ENCODE data around the gene PARD3B.

The PARD3B gene

DNA sequence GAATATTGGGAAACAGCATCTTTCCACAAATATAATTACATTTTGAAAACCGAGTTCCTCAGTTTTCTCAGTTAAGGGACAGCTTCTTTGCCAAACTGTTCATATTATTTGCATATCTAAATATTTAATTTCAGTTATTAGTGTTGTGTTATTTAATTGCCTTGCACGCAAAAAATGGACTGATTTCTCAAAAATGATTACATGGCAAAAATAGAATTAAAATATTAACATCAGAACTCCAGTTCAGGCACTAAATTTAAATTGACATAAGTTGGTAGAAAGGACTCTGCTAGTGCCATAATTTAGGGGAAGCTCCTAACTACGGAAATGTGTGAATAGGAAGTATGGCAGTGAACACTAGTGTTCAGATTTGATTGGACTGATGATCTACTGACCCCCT lies 209.6 kb downstream of the PARD3B start:
- no peak for DNase-seq (ENCODE audit: low read depth)

DNA sequence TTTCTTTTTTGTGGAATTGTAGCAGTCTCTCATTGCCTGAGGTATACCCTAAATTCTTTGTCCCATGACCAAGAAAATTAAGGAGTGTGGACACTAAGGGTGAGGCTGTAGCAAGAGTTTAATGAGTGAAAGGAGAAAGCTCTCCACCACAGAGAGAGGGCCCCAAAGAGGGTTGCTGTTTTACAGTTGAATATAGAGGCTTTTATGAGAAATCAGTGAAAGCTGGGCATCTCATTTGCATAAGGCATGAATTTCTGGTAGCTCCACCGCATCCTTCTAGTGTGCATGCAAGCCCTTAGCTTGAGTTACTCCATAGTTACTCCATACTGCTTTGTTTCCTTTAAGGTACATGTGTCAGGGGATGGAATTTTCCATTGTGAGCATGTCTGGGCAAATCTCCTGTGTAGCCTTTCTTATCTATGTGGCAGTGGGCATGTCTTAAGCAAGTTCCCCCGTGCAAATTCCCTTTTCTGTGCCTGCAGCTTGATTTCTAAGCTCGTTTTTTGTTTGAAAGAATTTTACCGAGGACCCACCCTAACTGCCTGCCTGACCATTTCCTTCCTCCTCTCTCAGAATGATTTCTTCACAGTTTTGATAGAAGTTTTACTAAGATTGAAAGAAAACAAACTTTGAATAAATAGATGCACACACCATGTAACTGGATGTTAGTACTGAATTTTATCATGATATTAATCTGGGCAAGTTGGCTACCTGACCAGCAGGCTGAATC lies 218.9 kb downstream of the PARD3B start:
- DNase-seq (ENCODE audit: low read depth), result no peak

DNA sequence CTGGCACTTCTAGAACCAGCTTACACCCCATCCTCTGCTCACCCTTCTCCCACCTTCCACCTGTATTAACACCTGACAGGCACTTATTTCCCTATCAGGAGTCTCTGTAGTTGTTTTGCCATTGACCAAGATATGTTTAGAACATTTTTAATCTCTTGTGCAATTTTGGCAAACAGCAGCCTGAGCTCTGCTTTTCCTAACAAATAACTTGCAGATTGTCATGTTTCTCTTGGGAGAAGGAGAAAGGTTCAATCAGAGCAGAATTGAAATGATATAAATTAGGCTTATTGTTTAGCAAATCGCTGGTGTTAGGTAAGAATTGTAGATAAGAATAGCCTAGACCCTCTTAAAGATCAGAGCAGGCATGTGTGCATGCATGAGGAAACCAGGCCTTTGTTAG lies 225.5 kb downstream of the PARD3B start:
- DNase-seq (ENCODE audit: low read depth), result no peak

DNA sequence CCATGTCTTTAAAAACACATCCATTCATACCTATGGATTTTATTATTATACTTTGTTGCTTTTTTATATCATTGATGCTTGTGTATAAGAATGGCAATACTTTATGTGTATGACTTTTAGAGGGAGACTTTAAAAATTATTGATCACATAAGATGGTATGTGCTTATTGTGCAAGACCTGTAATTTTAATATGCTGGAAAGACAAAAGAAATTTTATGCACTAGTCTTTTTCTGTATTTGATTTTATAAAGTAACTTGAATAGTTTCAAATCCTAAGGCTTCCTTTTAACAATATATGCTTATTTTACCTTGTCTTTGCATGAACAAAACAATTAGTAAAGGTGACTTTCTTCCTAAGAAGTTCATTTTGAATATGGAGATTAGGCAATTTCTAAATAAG lies 226.4 kb downstream of the PARD3B start:
- no peak for DNase-seq (ENCODE audit: low read depth)

DNA sequence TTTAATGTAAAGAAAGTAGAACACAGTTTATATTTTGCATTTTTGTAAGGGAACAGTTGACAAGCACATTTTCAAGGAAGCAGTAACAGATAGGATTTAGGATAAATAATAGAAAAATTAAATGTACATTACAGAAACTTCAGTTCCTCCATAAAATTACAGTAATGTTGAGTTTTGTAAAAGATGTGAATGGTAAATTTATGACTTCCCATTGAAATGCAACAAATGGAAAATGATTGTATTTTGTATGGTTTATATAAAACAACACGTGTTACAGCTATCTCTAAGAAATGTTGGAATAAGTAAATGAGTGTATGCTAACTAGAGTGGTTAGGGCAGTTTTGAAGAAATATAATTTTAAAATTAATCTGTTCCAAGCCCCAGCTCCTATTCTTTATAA lies 227.3 kb downstream of the PARD3B start:
- DNase-seq (ENCODE audit: low read depth), result no peak

DNA sequence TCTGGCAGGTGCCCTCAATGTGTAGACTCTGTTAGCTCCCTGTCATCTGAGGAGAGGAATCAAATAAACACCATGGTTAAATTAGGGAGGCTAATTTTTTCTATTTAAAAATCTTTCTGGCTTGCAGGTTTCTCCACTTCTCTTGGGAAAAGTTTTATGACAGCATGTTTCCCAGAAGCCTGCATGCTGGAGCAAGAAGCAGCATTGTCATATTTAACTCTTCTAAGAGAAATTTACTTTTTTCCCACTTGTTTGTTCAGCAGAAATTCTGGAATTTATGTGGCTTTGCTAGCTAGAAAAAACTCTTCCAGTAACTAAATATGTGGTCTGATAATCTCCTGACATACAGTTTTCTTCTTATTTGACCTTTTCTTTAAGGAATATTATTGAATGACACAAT lies 230.5 kb downstream of the PARD3B start:
- DNase-seq (ENCODE audit: low read depth), result no peak

DNA sequence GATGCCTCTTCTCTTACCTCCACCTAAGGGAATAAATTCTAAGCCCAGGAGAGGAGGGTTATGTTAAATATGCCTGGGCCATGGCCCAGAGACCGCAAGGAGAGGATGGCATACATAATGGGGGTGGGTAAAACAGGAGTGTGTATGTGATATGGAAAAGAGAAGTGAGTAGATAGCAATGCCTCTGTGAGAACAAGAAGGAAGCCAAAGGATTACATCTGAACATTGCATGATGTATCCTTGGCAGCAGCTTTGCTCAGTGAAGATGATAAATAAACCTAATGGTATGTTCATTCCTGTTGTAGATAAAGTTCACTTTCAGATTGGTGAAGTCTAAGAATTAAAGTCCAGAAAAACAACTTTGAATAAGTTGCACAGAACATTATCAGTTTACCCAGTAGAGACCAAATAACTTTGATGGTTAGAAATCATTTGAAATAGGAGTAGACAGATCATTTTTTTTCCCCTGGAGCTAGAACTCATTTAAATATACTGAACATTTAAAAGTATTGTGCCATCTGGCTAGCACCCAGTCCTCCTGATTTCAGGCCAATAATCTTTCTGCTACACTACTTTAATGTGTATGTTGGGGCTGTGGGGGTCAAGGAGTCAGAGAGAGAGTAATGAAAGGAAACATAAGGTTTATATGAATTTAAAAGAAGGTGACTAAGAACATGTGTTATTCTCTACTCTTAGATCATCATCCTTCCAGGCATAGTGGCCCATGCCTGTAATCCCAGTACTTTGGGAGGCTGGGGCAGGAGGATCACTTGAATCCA lies 231.7 kb downstream of the PARD3B start:
- no peak for DNase-seq (ENCODE audit: low read depth)

DNA sequence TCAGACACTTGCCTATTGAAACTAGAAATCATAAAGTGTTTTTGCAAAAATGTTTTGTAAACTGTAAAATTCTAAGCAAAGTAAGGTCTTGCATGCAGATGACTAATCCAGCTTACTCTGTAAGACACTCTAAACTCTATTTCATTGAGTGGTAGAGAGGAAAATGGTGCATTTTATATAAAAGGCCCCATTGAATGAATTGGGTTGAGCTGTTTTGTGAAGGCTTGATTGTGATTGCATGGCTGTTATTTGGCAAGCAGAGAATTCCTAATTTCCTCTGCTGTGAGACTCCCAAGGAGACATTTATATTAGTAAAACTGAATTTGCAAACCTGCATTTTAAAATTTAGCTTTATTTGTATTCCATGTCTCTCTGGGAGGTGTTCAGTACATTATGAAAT lies 234.5 kb downstream of the PARD3B start:
- no peak for DNase-seq (ENCODE audit: low read depth)

DNA sequence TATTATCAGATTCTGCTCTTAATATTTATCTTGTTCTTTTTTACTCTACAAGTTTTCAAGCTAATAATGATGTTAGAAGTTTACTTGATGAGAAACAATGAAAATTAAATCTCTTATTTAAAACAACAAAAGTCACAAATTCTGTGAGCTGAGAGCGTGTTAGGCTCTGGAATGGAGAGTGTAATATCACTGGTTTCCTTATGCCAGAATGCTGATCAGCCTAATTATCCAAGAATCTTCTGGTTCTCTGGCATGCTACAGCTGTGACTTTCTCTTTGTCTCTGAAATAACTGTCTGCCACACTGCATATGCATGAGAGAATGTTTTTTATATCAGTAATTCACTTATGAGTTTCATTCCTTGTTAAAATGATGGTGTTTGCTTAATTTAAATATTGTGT lies 236.7 kb downstream of the PARD3B start:
- no peak for DNase-seq (ENCODE audit: low read depth)

DNA sequence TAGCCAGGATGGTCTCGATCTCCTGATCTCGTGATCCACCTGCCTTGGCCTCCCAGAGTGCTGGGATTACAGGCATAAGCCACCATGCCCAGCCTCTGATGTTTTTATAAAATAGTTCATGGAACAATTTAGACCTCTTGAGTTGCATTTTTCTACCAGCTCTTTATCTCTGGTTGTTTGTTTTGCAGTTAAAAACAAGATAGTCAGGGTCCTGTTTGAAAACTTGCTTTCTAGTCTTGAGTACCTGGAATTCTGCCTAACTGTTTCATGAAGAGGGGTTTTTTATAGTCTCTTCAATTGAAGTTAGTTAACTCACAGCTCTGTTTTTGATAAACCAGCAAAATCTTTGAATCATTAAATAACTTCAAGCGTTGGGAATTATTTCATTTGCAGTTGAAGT lies 244.8 kb downstream of the PARD3B start:
- DNase-seq (ENCODE audit: low read depth), result no peak

DNA sequence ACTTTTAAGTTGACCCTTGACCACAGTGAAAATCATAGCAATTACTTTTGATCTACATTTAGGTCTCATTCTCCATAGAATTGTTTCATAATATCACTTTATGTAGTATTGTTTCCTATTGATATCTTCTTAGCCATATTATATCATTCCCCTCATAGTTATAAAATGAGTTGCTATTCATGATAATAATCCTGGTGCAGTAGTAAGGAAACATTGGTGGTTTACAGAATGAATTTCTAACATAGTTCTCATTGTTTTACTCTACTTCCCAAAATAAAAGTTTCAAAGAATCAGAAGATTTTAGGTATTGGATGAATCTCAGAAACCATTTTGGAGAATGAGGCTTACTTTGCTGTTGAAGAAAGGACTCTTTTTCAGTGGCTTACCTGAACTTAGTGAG lies 246.0 kb downstream of the PARD3B start:
- DNase-seq (ENCODE audit: low read depth), result no peak

DNA sequence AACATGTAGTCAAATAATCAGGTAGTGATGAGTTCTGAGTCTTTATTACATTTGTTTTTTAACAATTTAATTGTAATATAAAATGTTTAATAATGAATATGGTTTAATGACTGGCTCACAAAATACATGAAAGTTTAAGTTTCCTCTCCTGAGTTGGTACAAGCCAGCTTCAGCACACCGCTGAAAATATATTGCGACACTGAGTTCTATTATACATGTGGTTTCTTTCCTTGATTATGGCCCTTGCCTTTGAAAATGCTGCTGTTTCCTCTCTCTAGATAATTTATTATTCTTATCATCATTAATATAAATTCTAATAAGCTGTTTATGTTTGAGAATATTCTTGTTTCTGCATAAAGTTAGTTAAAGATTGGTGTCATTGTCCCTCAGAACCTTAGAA lies 249.3 kb downstream of the PARD3B start:
- DNase-seq (ENCODE audit: low read depth), result no peak

DNA sequence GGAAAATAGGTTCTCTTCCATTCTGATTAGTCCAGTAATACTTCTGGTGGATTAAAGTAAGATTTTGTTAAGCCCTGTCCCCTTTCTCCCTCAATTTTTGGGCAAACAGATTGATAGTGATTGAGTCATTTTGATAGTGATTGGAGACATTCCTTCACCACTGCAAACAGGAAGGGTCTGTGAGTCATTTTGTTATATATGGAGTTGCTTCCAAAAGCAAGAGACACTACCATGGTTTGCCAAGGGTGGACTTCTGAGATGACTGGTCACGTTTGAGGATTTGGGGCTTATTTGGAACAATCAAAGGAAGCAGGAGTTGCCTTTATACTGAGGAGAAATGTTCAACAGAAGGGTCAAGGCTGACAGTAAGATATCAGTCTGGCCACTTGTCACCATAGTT lies 249.9 kb downstream of the PARD3B start:
- no peak for DNase-seq (ENCODE audit: low read depth)

DNA sequence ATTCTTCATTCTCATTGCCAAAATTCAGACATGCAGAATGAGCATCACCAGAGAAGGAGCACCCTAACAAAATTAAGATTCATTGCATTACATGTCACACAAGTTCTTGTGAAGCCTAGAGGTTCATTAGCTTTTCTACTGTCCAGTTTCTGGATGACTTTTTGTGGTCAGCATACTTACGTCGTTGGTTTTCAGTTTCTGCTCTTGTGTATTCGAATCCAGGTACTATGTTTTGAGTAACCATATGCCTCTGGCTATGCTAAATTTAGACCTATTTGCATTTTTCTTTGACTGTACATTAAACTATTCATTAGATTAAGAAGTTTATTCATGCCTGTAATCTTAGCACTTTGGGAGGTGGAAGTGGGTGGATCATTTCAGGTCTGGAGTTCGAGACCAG lies 251.3 kb downstream of the PARD3B start:
- no peak for DNase-seq (ENCODE audit: low read depth)

DNA sequence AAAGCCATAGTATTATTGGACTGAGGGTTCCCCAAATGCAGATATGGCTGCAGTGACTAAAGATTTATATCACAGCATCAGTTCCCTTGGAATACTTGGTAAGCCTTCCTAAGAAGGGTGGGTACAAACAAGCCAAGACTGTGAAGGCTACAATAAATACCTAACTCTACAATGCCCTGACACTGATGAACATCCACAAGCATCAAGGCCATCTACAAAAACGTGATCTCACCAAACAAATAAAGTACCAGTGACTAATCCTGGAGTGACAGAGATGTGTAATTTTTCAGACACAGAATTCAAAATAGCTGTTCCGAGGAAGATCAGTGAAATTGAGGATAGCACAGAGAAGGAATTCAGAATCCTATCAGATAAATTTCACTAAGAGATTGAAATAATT lies 254.5 kb downstream of the PARD3B start:
- DNase-seq (ENCODE audit: low read depth), result no peak

DNA sequence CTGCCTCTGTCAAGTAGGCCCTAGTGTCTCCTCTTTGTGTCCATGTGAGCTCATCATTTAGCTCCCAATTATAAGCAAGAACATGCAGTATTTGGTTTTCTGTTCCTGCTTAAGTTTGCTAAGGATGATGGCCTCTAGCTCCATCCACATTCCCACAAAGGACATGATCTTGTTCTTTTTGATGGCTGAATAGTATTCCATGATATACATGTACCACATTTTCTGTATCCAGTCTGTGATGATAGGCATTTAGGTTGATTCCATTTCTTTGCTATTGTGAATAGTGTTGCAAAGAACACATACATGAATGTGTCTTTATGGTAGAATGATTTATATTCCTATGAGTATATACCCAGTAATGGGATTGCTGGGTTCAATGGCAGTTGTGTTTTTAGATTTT lies 263.2 kb downstream of the PARD3B start:
- no peak for DNase-seq (ENCODE audit: low read depth)

DNA sequence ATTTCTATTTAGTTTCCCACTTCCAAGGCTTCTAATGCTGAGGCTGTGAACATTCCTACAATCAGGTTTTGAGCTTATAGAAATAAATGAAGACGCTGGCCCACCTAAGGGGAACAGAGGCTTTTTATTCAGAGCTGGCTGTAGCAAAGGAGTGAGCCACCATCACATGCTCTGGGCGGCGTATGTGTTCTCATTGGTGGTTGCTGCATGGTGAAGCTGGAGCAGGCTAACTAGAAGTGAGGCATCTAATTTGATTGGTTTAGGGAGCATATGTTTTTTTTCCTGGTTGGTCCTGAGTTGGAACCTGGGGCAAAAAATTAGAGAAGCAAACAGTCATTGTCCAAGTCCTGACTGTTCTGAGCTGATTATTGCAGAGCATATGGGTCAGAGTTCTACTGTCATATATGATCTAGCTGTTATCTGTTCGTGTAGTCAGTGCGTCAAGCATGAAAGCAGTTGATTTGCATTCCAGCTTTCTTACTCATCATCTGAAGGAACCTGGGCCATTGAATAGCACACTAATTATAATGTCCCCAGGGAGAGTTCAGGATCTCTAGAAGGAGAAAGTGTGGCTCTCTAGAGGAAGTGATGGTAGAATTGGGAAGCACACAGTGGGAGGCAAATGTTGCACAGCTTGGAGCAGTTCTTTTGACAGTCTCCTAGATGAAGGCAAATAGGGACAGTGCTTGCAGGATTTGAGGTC lies 279.6 kb downstream of the PARD3B start:
- no peak for DNase-seq (ENCODE audit: low read depth)

DNA sequence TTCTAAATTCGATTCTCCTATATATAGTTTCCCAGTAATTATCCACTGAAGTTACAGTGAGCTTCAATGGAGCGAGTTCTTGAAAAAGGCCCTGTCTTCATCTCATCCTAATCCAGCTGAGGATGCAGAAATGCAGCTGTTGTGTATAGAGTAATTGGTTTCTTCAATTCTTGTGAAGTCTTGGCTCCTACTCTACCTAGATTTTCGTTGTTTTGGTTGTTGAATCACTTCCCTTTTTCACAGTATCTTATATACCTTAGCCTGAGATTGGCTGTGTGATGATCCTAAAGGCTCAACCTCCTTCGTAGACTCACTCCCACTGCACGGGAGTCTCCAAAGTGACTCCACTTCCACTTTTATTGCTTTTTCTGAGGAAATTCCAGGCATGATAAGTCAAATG lies 280.4 kb downstream of the PARD3B start:
- no peak for DNase-seq (ENCODE audit: low read depth)

DNA sequence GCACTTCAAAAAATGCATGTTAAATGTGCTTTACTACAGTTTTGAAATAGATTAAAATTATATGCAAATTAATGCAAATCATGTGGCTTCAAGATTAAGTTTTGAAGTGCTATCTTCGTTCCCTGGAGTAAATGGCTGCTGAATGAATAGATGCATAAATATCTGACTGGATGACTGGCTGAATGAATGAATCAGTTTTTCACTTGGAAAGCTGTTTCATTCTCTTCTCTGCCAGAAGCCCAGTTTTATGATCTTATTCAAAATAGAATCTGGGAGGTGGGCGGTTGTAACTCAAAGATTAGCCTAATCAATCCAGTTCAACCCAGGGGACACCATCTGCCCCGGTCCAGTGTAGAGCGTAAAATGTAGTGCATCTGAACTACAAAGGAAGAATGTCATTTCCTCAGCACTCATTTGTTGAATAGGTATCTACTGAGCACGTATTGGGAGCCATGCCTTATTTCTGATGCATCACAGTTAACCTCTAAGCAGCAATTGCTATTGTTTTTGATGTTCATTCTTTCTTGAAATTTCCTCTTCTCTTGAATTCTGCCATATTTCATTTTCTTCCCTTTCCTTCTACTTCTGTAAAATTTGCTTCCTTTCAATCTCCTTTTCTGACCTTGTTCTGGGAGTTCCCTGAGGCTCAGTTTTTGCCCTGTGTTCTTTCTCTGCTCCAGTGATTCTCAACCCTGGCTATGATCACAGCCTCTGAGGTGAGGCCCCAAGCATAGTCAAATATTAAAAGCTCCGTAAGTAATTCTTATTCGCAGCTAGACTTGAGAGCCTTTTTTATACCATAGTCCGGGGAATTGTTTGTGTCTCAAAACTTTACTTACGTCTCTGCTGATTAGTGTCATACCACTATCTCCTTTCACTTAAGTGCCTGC lies 282.7 kb downstream of the PARD3B start:
- DNase-seq (ENCODE audit: low read depth), result no peak

DNA sequence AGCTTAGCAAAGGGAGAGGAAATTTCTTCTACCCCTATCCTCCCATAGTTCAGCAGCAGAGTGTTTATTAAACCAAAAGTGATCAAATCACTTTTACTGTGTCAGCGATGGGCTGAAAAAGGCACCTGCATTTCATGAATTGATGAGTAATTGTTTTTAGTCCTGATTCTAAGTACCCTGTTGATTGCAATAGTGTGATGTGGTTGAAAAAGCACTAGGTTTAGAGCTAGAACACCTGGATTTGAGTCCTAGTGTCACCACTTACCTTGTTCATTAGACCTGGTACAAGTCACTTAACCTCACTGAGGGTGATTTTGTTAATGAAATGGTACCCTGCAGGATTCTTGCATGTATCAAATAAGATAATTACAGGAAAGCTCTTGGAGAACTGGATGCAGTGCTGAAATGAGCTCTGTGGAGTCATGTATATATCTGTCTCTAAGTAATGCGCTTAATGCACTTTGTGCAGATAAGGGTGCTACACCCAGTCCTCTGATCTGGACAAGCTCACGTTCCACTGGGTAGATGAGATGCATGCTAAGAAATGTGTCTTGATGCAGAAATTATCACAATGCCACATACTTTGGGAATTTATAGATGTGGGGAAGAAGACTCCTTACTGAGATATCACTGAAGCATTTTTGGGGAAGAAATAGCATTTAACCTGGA lies 289.6 kb downstream of the PARD3B start:
- DNase-seq (ENCODE audit: low read depth), result no peak

DNA sequence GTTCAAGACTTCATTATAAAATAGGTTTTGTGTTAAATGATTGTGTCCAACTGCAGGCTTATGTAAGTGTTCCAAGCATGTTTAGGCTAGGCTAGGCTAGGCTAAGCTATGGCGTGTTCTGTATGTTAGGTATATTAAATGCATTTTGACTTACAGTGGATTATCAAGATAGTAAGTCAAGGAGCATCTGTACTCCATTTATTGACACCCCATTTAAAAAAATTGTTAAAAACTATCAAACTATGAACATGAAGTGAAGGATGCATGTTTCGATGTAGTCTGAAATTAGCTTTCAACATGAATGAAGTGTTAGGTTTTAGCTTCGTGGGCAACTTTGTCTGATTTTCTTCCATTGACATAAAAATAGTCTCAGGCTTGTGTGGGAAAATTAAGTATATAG lies 290.5 kb downstream of the PARD3B start:
- DNase-seq (ENCODE audit: low read depth), result no peak

DNA sequence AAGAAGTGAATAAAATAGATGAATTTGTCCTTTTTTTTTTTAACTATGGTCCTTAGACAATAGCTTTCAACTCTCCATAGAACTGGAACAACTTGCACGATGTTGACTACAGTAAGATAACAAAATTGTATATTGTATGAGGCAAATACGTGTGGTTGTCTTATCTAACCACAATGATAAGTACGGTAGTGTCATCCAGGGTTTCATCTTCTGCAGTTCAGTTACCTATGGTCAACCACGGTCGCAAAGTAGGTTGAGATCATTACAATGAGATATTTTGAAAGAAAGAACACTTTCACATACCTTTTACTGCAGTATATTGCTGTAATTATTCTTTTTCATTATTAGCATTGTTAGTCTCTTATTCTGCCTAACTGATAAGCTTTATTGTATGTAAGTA lies 295.2 kb downstream of the PARD3B start:
- no peak for DNase-seq (ENCODE audit: low read depth)
